AG04449 (cell line): Measurements from ENCODE around the gene SPTBN4.
"Not testable (repeated sequence)": the region's sequence is repeated elsewhere in the genome, so short reads cannot be mapped to it uniquely, and the experiment has no call there.

ENCODE experiments used
- CTCF ChIA-PET: fragments of 350-600 bp; formaldehyde crosslinking; extraction: SDS; loops from one replicate; lab custom pipeline; 2021; ENCODE audit warnings: antibody characterized with exemption; lab: Yijun Ruan, JAX
- POLR2A ChIA-PET: fragments of 400-600, 350-600 bp; formaldehyde crosslinking; extraction: SDS; loops from one replicate; lab custom pipeline; 2020; ENCODE audit warnings: antibody characterized with exemption, inconsistent platforms; lab: Yijun Ruan, JAX
- DNase-seq: peaks from one replicate; pipeline ENCODE4 v3.0.0-alpha.2; 2010; ENCODE audit warnings: low read depth, low spot score
- H3K4me3 ChIP-seq: 2 replicates; pipeline ENCODE4 v1.5.1; 2011; ENCODE audit warnings: low read depth, mild to moderate bottlenecking, control low read depth, low read length
- TF ChIP-seq, protein P1 (sequence below): IDR thresholded peaks from one replicate; pipeline ENCODE4 v1.5.1; 2011; ENCODE audit warnings: mild to moderate bottlenecking, moderate library complexity, low read length, control low read depth, inconsistent platforms; ENCODE audit not compliant: insufficient read depth; ENCODE audit errors: missing control alignments

SPTBN4 gene

GRCh38 chr19:40450664-40451063, 16.1 kb upstream of the SPTBN4 start:
- TF ChIP-seq, protein P1, sequence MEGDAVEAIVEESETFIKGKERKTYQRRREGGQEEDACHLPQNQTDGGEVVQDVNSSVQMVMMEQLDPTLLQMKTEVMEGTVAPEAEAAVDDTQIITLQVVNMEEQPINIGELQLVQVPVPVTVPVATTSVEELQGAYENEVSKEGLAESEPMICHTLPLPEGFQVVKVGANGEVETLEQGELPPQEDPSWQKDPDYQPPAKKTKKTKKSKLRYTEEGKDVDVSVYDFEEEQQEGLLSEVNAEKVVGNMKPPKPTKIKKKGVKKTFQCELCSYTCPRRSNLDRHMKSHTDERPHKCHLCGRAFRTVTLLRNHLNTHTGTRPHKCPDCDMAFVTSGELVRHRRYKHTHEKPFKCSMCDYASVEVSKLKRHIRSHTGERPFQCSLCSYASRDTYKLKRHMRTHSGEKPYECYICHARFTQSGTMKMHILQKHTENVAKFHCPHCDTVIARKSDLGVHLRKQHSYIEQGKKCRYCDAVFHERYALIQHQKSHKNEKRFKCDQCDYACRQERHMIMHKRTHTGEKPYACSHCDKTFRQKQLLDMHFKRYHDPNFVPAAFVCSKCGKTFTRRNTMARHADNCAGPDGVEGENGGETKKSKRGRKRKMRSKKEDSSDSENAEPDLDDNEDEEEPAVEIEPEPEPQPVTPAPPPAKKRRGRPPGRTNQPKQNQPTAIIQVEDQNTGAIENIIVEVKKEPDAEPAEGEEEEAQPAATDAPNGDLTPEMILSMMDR = no peak
- CTCF ChIA-PET = interaction anchor here (1.2 to 6.7 kb wide), 2 partner anchors 13 to 84 kb away, joined by 3 to 75 read pairs; partner anchors contain the start of gene BLVRB
- DNase-seq = no peak
- no peak overlapping the region for H3K4me3 ChIP-seq
- POLR2A ChIA-PET = no interaction called here

GRCh38 chr19:40452016-40452415, 14.8 kb upstream of the SPTBN4 start:
- POLR2A ChIA-PET = no interaction called here
- no peak for DNase-seq
- TF ChIP-seq, protein P1 = no peak
- H3K4me3 ChIP-seq = no peak overlapping the region
- CTCF ChIA-PET = interaction anchor here (6.7 kb wide), 1 partner anchor 12 kb away, joined by 75 read pairs; the partner anchor contains the start of gene BLVRB

- ChIA-PET POLR2A (interaction anchor here (0.6 to 1.3 kb wide), 2 partner anchors 10 to 87 kb away, joined by 4 to 9 read pairs; no protein-coding TSS in a partner anchor), CTCF (interaction anchor here (1.0 to 6.7 kb wide), 3 partner anchors 8 to 148 kb away, joined by 3 to 75 read pairs (median 3); partner anchors contain the start of gene BLVRB)
- no peak for DNase-seq
These were observed 13.6 kb upstream of the SPTBN4 start for GRCh38 chr19:40453151-40453735.

GRCh38 chr19:40453943-40454342, 12.9 kb upstream of the SPTBN4 start:
- POLR2A ChIA-PET, DNase-seq, H3K4me3 ChIP-seq: not testable (repeated sequence)
- CTCF ChIA-PET = interaction anchor here (0.9 to 6.7 kb wide), 3 partner anchors 10 to 149 kb away, joined by 3 to 75 read pairs (median 3); partner anchors contain the start of gene BLVRB

More at GRCh38 chr19:40453151-40453735, 13.6 kb upstream of the SPTBN4 start:
- TF ChIP-seq, protein P1 = no peak
- H3K4me3 ChIP-seq = no peak overlapping the region

DNA sequence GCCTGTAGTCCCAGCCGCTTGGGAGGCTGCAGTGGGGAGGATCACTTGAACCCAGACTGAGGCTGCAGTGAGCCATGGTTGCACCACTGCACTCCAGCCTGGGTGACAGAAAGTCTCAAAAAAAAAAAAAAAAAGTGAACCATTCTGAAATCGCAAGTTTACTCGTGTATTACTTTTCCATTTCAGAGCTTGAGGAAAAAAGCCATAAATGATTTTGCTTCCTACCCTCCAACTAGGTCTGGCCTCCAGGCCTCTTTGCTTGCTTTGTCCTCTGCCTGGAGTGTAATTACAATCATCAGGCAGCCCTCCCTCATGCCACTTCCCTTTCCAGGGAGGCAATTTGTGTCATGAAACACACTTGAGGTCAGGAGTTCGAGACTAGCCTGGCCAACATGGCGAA, 9.8 kb upstream of the SPTBN4 start:
- ChIA-PET POLR2A (no interaction called here), CTCF (no interaction called here)
- no peak overlapping the region for H3K4me3 ChIP-seq
- TF ChIP-seq, protein P1 = no peak
- no peak for DNase-seq

DNA sequence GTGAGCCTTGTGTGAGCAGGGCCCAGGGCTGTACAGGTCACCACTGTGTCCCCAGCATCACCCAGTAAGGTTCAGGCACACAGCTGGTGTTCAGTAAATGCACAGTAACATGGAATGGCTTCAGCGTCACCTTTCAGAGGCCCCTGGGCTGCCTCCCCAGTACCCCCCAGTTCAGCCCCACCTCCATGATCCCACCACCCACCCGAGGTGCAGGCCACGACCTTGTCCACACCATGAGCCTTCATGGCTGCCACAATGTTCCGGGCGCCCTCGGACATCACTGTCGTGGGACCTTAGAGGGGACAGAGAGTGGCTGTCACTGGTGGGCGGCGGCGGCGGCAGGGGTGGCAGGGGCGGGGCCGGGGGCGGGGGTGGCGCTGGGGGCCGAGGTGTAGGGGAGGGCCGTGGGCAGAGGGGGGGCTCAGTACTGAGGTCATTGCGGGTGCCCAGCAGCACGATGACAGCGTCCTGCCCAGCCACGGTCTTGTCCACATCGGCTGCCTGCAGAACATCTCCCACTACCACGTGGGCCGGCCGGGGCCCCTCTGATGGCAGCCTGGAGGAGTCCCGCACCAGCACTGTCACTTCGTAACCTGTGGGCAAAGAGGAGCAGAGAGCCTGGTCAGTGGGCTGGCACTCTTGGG, 8.7 kb upstream of the SPTBN4 start:
- CTCF ChIA-PET = no interaction called here
- no peak overlapping the region for H3K4me3 ChIP-seq
- POLR2A ChIA-PET = no interaction called here
- TF ChIP-seq, protein P1 = no peak
- DNase-seq = no peak
